Left cardiac atrium (tissue), 4 donors: ENCODE measurements around the gene UVRAG. TPM values are rescaled to one million over a fixed set of nuclear protein-coding genes. Genes with fewer than 3 reads are reported as not detected.
"Not testable (repeated sequence)": the region's sequence is repeated elsewhere in the genome, so short reads cannot be mapped to it uniquely, and the experiment has no call there.

Source experiments
- ATAC-seq, 2 donors: fragments of 200-7000 bp; cut with Tn5 transposase; one replicate each; pipeline ENCODE4 v1.9.1; 2020; ENCODE audit warnings: mild to moderate bottlenecking in 2 of 2, moderate library complexity in 2 of 2
- DNase-seq: peaks from one replicate; pipeline ENCODE4 v3.0.0-alpha.2; 2020
- intact Hi-C, 2 donors: fragments of 100-400 bp; cut with DNase I; formaldehyde crosslinking; loops; one replicate each; pipeline versions ENCODE4 v1.14.1 to v1.15.1; 2022 to 2023
- total RNA-seq, 2 donors: library from RNA; stranded (reverse); fragmentation: NEBNext Ultra II Directional; extraction: Animal tissue kit (Norgen Biotek cat#: 25700); gene quantifications; one replicate each; pipeline ENCODE4 v1.2.1, GENCODE V29; 2021
- donor health status: DM: no; HTN: yes; CAD: no.
- donor health status: DM: no; HTN: yes; CAD: no; lungs with severe emphysema.
- donor health status: DM: yes; HTN: yes; CAD: no.
- donor health status: Dilated cardiomyopathy.

UVRAG gene
- total RNA-seq, 2 donors from 2014 or later, result 13.9 to 17.7 TPM

GRCh38 chr11:75859614-75860013 is 44.6 kb downstream of the UVRAG start:
- DNase-seq, result no peak
- intact Hi-C loops, result no loop called here
- ATAC-seq, result no peak

- DNase-seq, result no peak
- no peak for ATAC-seq
- intact Hi-C loops, result no loop called here
Measured at GRCh38 chr11:75862437-75862836, 47.4 kb downstream of the UVRAG start.

- DNase-seq (no peak), ATAC-seq (peak; percentile 63 to 67)
- intact Hi-C loops, result loop anchor here (1.0 to 5.0 kb wide), 4 partner anchors 51 to 321 kb away; partner anchors contain the start of gene UVRAG (in 1 of the 2)
Measured at GRCh38 chr11:75867778-75868374, 52.9 kb downstream of the UVRAG start.

GRCh38 chr11:75868990-75869389 is 54.0 kb downstream of the UVRAG start:
- intact Hi-C loops, result loop anchor here (5.0 kb wide), 3 partner anchors 52 to 322 kb away; partner anchors contain the start of gene UVRAG (in 1 of the 2)
- ATAC-seq, result no peak
- DNase-seq, result no peak

GRCh38 chr11:75869661-75870455 is 54.8 kb downstream of the UVRAG start:
- intact Hi-C loops, result loop anchor here (5.0 kb wide), 3 partner anchors 53 to 323 kb away; partner anchors contain the start of gene UVRAG (in 1 of the 2)
- DNase-seq (no peak), ATAC-seq (no peak)

GRCh38 chr11:75872887-75873416 is 57.9 kb downstream of the UVRAG start:
- DNase-seq (no peak), ATAC-seq (no peak)
- intact Hi-C loops, result no loop called here

GRCh38 chr11:75873417-75874221 is 58.6 kb downstream of the UVRAG start:
- DNase-seq (no peak), ATAC-seq (peak in 1 of 2 donors; percentile 8)
- intact Hi-C loops, result no loop called here

- ATAC-seq (no peak), DNase-seq (no peak)
- intact Hi-C loops, result no loop called here
Measured at GRCh38 chr11:75874684-75875341, 59.8 kb downstream of the UVRAG start.

- DNase-seq, ATAC-seq, intact Hi-C loops: not testable (repeated sequence)
Measured at GRCh38 chr11:75877327-75877726, 62.3 kb downstream of the UVRAG start.

GRCh38 chr11:75877931-75878330 is 62.9 kb downstream of the UVRAG start:
- intact Hi-C loops, ATAC-seq: not testable (repeated sequence)
- DNase-seq, result peak; percentile 27

GRCh38 chr11:75878933-75879332 is 63.9 kb downstream of the UVRAG start:
- ATAC-seq (no peak), DNase-seq (no peak)
- intact Hi-C loops, result no loop called here

- intact Hi-C loops, result no loop called here
- DNase-seq, result no peak
- ATAC-seq, result no peak
Measured at GRCh38 chr11:75879737-75880136, 64.7 kb downstream of the UVRAG start.

GRCh38 chr11:75880343-75880742 is 65.3 kb downstream of the UVRAG start:
- DNase-seq, intact Hi-C loops, ATAC-seq: not testable (repeated sequence)

GRCh38 chr11:75884321-75884720 is 69.3 kb downstream of the UVRAG start:
- intact Hi-C loops, result no loop called here
- DNase-seq (no peak), ATAC-seq (no peak)

GRCh38 chr11:75888416-75888815 is 73.4 kb downstream of the UVRAG start:
- ATAC-seq, result no peak
- intact Hi-C loops, result no loop called here
- DNase-seq, result no peak

GRCh38 chr11:75891947-75892739 is 77.1 kb downstream of the UVRAG start:
- DNase-seq (no peak), ATAC-seq (peak in 1 of 2 donors; percentile 52)
- intact Hi-C loops, result no loop called here

- intact Hi-C loops, result no loop called here
- ATAC-seq (no peak), DNase-seq (no peak)
Measured at GRCh38 chr11:75893251-75893650, 78.2 kb downstream of the UVRAG start.

- intact Hi-C loops, result no loop called here
- ATAC-seq (no peak), DNase-seq (no peak)
Measured at GRCh38 chr11:75894036-75894585, 79.1 kb downstream of the UVRAG start.
